Measurements from ENCODE around the gene PFDN5.

DNA sequence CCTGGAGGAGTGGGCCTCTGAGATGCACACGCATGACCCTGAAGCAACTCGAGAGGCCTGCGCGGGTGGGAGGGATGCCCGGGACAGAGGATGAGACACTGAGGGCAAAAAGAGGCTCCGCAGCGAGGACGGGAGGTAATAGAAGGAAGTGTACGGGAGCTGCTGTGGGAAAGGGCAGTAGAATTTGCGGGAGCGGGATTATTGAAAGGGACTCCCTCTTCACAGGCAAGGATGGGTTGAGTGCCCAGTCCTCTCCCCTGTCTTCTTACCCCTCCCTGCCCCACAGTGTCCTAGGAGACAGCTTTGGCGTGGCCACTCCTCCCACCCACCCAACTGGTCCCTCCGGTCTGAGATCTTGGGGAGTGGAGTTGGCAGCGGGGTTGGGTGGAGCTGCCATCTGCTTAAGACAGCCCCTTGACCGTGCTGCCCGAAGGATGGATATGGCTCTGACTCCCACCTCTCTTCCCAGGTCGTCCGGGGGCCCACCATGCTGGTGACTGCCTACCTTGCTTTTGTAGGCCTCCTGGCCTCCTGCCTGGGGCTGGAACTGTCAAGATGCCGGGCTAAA lies 42.9 kb upstream of the PFDN5 start:
- TF ChIP-seq, protein P1, sequence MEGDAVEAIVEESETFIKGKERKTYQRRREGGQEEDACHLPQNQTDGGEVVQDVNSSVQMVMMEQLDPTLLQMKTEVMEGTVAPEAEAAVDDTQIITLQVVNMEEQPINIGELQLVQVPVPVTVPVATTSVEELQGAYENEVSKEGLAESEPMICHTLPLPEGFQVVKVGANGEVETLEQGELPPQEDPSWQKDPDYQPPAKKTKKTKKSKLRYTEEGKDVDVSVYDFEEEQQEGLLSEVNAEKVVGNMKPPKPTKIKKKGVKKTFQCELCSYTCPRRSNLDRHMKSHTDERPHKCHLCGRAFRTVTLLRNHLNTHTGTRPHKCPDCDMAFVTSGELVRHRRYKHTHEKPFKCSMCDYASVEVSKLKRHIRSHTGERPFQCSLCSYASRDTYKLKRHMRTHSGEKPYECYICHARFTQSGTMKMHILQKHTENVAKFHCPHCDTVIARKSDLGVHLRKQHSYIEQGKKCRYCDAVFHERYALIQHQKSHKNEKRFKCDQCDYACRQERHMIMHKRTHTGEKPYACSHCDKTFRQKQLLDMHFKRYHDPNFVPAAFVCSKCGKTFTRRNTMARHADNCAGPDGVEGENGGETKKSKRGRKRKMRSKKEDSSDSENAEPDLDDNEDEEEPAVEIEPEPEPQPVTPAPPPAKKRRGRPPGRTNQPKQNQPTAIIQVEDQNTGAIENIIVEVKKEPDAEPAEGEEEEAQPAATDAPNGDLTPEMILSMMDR (IDR thresholded peaks at IDR 0.05; ENCODE audit: poor library complexity), result no peak
- TF ChIP-seq EZH2phosphoT487 (IDR thresholded peaks at IDR 0.05; ENCODE audit: low read depth, severe bottlenecking, unreplicated experiment), result no peak
- no peak for TF ChIP-seq EZH2 (IDR thresholded peaks at IDR 0.05; ENCODE audit: borderline replicate concordance)

All from hepatocyte (in vitro differentiated cells).